Left ventricle myocardium superior (tissue), 1 donor: Measurements from ENCODE around the gene DLG5. TPM values are rescaled to one million over a fixed set of nuclear protein-coding genes. Genes with fewer than 3 reads are reported as not detected.
A peak's percentile ranks its signal among the peaks of the same experiment; 100 is the strongest.

Experiments
- ATAC-seq: fragments of 200-7000 bp; cut with Tn5 transposase; one replicate; pipeline ENCODE4 v1.9.1; 2020; ENCODE audit warnings: mild to moderate bottlenecking, moderate library complexity
- DNase-seq: peaks from one replicate; pipeline ENCODE4 v3.0.0-alpha.2; 2020
- intact Hi-C: fragments of 100-400 bp; cut with micrococcal nuclease; formaldehyde crosslinking; loops from one replicate; pipeline ENCODE4 v1.11.0; 2022
- total RNA-seq: library from RNA; stranded (reverse); fragmentation: NEBNext Ultra II Directional; extraction: Animal tissue kit (Norgen Biotek cat#: 25700); gene quantifications from one replicate; pipeline ENCODE4 v1.2.1, GENCODE V29; 2021
- donor health status: DM: no; HTN: yes; CAD: no; lungs with severe emphysema.

DLG5 gene
- total RNA-seq, 1 donor from 2014 or later: 9.5 TPM

DNA sequence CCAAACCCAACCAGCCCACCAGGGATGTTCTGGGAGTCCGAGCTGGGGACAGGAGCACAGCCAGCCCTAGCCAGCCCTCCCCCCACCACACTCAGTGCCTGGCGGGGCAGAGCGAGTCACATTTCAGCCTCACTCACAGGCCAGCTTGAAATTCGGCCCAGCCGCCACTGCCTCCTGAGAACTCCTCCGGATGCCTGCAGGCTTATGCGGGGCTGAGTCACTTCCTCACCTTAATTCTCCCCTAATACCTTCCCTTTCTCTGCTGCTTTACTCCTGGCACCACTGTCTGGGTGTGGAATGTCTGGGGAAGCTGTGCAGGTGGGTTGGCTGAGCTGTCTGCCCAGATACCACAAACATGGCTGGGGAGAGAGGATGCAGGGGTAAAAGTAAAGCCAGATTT lies 22.6 kb upstream of the DLG5 start:
- intact Hi-C loops: no loop called here
- DNase-seq (no peak), ATAC-seq (no peak)

DNA sequence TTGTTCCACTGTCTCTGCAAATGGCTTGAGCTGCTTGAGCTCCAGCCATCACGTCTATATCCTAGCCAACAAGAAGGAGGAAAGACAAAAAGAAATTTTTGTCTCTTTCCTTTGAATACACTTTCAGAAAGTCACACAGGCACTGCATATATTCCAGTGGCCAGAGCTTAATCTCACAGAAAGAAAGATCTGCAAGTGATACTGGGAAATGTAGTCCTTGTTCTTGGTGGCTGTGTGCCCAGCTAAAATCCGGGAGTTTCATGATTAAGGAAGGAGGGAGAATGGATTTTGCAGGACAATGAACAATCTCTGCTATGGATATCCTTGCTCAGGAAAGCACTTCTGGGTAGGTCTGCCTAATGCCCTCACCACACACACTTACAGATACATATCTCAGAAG lies 19.5 kb upstream of the DLG5 start:
- no peak for DNase-seq
- no peak for ATAC-seq
- intact Hi-C loops: no loop called here

DNA sequence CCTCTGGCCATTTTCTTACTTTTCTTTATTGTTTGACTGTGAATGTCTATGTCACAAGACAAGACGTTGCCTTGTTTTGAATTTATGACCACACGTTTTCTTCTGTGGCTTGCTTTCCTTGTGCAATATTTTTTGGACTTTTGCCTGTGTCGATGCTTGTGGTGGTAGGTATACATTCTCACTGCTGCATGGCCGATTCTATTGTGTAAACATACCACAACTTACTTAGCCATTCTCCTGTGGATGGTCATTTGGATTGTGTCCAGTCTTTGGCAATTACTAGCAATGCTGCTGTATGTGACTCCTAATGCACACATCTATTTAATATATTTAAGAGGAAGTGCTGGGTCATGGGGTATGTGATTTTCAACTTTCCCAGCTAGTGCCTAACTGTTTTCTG lies 18.0 kb upstream of the DLG5 start:
- no peak for ATAC-seq

DNA sequence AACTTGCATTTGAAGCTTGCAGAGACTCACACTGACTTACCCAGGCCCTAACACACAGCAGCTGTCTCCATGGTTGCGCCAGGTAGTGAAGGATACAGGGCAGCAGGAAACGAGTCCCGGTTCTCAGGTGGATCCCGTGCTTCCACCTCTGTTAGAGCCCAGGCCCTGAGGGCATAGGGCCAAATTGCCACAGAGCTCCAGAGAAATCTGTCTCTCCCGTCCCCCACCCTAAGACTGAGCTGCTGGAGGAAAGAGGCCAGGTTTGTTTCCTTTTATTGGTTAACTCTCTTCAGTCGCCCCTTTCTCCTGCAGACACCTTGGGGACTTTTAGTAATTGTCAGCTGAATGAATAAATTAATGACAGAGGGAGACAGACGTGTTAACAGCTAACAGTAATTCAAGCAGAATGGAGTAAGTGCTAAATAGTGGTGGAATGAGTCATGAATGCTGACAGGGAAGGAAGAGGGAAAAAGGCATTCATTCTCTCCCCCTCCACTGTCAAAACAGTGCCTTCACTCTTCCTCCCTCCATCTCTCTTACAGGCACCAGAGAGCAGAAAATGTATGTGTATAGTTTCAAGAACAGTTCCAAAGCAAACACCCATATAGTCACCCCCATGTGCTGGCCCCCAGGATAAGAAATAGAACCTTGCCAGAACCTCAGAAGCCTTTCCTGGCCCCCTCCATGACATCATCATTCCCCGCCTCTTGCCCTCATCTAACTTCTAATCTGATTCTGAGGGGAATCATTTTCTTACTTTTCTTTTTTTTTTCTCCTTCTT lies 16.8 kb upstream of the DLG5 start:
- intact Hi-C loops: no loop called here
- peak; percentile 38 for DNase-seq
- peak; percentile 70 for ATAC-seq

More for the DNA sequence above, 18.0 kb upstream of the DLG5 start:
- no peak for DNase-seq
- intact Hi-C loops: no loop called here

DNA sequence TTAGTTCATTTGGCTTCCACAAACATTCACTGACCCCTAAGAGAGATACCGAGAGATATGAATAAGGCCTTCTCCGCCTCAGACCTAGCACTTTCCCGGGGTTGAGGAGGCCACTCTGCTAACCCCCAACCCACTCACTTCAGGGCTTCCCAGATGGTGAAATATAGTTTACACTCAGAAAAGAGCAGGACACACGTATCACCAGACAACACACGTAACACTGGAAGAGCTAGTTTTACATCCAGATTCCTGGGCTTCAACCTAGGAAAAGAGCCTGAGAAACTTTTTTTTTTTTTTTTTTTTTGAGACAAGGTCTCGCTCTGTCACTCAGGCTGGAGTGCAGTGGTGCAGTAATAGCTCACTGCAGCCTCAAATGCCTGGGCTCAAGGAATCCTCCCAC lies 15.2 kb upstream of the DLG5 start:
- ATAC-seq: no peak

DNA sequence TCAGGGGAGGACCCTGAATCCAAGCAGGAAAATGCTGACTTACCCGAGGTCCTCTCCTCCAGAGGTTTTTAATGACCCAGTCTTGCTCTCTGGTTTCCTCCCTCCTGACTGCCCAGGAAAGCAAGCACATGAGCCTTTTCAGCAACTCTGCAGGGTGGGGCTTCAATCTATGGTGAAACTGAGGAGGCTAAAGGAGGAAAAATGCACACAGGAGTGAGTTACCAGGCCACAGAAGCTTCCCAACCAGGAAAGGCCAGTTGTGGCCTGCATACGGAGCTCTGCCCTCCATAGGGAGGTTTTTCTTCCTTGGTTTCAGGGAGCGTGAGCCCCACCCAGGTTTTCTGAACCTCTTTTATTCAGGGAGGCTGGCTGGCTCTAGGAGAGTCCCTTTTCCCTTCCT lies 14.1 kb upstream of the DLG5 start:
- intact Hi-C loops: no loop called here
- DNase-seq (no peak), ATAC-seq (no peak)

More for the DNA sequence above, 15.2 kb upstream of the DLG5 start:
- no peak for DNase-seq
- intact Hi-C loops: no loop called here

DNA sequence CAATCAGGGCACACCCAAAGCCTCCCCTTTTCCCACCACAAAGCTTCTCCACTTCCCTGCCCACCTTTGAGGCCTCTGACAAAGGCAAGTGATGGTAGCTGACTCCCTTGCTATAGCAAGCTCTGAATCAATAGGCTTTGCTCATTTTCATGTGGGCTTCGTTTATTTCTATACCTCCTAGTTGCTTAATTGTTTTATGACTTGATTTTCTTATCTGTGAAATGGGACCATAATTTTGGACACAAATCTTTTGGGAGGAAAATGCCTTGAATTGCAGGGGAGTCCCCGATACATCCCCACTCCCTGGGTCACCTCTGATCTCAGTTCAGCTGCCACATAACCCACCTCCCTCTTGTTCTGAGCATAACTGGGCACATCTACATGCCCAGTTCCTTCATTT lies 13.7 kb upstream of the DLG5 start:
- ATAC-seq (no peak), DNase-seq (no peak)
- intact Hi-C loops: no loop called here

DNA sequence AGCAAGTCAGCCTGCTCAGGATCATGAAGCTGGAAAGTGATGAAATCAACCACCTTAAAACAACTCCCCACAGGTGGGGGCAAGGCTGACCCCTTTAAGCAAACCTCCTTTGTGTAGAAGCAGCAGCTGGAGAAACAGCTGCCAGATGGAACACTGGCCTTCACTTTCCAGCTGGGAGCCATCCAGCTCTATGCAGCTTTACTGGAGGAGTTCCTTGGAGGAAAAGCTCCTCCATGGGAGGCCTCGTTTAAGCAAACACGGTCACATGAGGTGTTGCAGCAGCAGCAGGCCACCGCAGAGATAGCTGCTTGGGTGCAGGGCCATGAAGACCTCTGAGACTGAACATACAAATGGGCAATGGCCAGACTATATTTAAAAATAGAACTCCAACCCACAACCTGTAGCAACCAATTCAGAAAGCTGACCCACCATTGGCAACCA lies 13.0 kb upstream of the DLG5 start:
- intact Hi-C loops: no loop called here
- peak; percentile 39 for DNase-seq
- peak; percentile 80 for ATAC-seq

DNA sequence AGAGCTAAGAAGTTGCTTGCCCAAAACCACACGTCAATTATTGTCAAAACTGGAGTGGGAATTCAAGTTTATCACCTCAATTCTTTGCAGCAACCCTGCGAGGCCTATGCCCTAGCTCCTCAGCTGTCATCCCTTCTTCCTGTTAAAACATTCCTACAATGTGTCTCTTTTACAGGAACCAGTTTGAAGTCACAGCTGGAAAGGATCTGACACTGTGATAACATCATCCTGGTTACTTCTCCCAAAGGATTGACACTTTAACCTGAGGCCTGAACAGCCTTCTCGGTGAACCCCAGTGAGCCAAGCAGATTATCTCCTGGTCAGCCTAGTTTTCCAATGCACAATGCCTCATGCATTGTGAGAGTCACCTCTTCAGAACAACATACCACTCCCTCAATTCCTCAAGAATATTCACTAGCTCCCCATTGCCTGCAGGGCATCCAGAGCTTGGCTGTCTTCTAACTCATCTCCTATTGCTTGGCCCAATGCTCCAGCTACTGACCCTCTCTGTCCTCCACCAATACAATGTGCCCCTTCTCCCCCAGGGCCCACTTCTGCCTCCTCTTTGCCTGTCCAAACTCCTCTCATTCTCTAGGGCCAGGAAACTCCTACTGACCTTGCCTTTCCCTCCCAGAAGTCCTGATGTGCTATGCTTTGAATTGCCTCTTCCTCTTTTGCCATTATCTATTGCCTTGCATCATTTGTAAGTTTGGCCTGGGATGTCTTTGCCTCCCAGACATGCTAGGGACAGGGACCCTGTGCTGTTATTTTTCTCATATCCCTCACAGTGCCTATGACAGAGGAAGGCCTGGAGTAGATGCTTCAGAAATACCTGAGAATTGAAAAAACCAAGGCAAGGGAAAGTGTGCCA lies 10.4 kb upstream of the DLG5 start:
- ATAC-seq (no peak), DNase-seq (no peak)
- intact Hi-C loops: no loop called here

DNA sequence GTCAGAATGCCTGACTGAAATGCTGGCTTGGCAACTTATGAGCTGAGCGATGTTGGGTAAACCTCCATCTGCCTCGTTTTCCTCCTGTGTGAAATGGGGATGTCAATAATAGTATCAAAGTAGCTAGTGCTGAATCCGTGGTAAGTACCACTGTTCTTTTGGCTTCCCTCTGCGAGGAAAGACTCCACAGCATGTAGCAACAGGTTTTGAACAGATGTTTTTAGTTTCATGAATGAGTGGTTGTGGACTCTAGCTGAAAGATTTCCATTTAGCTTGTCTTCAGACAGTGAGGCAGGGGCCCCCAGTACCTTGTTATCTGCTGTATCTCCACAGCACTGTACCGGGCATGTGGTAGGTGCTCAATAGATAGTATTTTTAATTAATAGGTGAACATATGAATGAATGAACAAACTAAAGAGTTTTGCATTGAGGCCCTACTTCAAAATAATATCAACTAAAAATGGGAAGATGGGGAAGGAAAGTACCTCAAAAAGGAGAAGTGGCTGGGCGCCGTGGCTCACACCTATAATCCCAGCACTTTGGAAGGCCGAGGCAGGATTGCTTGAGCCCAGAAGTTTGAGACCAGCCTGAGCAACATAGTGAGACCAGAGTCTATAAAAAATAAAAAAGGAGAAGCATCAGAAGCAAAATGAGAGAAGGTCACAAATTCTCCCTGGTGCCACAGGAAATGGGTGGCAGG lies 5.6 kb upstream of the DLG5 start:
- no peak for DNase-seq
- intact Hi-C loops: no loop called here
- no peak for ATAC-seq

DNA sequence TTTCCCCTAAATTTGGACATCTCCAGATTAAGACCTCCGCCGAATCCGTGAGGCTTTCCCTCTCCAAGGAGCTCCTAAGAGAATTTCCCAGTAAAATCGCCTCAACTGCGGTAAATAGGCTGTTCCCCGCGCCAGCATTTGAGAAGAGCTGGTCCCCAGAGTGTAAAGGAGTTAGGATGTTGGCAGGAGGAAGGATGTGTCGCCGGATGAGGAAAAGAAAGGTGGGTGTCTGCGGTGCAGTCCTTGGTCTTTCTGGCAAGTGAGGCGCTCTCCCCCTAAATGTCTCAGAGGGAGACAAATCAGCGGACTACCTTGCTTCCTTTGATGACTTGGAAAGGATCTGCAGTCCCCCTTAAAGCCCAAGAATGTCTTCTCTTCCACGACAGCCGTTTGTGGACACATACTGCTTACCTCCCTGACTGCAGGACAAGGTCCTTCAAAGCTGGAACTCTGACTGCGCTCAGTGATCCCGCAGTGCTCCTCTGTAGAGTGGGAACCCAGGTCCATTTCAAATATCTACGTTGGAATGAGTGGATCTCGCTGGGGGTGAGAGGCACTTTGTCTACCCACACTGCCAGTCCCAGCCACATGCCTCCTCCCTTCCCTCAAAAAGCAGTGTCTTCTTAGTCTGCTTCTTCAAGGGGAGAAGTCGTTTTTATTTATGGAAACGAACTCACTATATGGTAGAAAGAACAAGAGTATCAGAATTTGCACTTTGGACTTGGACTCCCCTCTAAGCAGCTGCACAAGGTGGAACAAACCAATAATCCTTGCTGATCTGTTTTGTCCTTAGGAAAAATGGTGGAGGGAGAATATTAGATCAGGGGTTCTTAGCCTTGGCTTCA lies 1.1 kb upstream of the DLG5 start:
- intact Hi-C loops: no loop called here
- ATAC-seq (no peak), DNase-seq (no peak)

DNA sequence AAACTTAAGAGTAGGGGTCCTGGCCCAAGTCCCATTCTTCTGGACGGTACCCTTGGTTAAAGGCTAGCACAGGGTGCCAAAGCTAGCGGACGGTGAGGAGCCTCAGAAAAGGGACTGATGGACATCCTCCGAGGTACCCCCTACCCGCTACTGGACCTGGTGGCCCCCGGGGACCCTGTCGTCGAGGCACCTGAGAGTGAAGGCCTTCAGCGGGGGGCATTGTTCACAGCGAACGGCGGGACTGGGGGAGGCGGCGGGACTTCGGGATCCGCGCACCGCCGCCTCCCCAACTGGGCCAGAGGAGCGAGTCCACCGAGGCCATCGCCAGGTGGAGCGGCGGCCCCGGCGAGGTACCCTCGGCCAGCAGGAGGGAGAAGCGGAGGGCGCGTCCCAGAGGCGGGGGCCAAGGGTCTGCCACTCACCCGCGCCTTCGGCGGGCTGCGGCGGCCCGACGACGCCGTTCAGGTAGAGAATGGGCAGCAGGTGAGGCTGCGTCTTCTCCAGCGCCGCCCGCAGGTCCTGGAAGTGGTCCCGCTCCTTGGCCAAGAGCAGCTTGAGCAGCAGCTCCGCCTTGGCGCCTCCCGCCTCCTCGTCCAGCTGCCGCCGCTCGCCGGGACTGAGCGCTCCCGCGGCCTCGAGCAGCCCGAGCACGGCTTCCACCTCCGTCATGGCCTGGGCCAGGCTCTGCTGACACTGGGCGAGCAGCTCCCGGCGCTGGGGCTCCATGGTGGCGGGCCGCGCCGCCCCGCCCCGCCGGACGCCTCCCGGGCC lies 575 bp downstream of the DLG5 start:
- DNase-seq (peak; percentile 67), ATAC-seq (peak; percentile 58)
- intact Hi-C loops: no loop called here

DNA sequence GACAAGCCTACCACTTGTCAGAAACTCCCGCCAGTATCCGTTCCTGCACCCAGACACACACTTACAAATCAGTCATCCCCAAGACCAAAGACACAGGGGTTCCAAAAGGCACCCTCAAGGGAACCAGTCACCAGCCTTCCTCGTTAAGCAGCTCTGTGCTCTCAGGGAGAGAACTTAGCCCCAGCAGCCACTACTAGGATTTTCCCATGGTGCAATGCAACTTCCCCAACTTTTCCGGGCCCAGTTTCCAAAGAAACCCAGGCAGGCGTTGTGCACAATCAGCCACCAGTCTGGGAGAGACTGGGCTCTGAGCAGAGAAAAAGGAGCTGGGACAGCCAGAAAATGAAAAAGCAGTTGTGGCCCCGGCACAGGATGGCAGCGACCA lies 1.2 kb downstream of the DLG5 start:
- no peak for DNase-seq
- peak; percentile 26 for ATAC-seq
- intact Hi-C loops: no loop called here

DNA sequence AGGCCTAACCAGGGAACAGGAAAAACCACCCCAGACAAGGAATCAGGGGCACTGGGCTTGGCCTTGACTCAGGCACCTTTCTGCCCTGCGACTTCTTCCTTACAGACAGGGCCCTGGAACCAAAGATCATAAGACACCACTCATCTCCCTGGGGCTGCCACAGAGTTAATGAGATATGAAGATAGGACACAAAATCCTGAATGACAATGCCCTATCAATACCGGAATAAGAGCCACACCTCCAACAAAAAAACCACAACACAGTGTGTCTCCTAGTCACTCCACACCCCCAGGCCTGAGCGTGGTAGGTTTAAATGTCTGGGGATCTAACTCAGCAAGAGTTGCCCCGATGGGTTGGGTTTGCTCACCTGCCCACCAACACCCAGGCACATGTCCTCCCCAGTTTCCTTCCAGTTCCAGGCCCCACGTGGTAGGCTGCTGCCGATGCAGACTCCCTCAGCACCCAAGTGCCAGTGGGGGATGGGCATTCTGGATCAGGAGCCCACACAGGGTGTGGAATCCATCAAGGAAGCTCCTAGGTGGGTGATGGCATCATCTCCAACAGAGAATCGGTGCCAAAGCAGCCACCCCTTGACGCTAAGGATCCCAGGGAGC lies 3.9 kb downstream of the DLG5 start:
- DNase-seq (no peak), ATAC-seq (no peak)
- intact Hi-C loops: no loop called here

DNA sequence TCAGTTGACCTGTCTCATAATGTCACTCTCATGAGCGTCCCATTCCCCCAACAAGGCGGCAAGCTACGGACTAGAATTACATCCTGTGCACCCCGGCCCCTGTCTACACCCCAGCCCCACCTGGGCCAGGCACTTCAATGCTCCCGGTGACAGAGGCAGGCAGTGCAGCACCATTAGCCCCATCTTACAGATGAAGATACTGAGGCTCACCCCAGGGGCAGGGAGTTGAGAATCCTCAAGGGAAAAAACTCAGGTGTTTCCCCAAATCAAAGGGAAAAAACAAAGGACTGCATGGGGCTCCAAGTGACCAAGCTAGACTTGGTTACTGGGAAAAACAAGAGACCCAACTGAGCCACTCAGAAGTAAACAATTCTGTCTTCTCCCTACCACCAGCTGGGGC lies 4.5 kb downstream of the DLG5 start:
- DNase-seq (no peak), ATAC-seq (no peak)
- intact Hi-C loops: no loop called here

DNA sequence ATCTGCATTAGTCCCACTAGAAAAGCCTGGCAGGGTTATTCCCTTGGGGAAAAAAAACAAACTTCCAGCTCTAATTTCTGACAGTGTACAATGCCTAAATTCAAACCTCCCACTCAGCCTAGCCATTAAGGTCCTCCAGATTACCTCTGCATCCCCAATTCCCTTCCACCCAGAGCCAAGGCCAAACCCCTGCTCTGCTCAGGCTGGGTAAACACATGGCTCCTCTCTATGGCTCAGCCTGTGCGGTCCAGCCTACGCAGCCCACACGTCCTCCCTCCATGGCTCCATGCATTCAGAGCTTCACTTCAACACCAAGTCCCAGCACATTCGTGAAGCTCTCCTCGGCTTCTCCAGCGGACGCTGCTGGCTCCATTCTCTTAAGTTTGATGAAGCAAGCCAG lies 5.2 kb downstream of the DLG5 start:
- intact Hi-C loops: no loop called here
- ATAC-seq (no peak), DNase-seq (no peak)

DNA sequence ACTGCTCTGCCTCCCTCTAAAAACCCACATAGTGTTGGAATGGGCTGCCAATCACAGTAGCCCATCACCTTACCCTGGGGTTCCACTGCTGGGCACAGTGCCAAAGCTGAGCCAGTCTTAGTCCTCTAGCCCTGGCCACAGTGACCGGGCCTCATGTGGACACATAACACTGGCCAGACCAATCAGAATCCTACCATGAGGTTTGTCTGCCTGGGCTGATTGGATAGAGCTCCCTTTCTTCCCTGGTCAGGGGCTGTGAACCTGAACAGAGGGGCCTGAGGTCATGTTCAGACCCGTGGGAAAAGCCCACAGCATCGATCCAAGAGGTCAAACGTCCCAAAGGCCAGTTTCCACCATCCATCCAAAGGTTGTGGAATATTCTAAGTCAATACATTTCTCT lies 6.1 kb downstream of the DLG5 start:
- no peak for ATAC-seq
- DNase-seq: no peak
- intact Hi-C loops: no loop called here

DNA sequence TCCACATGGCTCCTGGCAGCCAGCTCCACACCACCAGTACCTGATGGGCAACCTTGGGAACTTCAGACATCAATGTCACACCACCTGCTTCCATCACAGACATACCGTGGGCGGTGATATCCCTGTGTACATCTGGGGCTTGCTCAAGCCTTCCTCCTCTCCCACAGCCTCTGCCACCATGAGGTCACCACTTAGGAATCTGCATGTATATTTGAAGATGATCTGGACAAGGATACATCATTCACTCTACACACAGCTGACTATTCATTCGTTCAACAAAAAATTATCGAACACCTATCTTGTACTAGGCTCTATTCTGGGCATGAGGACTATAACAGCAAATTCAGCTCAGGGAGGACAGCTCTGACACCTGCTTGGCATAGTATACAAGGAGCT lies 6.8 kb downstream of the DLG5 start:
- ATAC-seq: no peak
- intact Hi-C loops: no loop called here
- no peak for DNase-seq
